ENCODE measurements around the gene HSD17B14. TPM values are rescaled to one million over a fixed set of nuclear protein-coding genes. Genes with fewer than 3 reads are reported as not detected.

Gene HSD17B14
- total RNA-seq, 1 experiment from 2014 or later = 11.2 TPM

- Histone ChIP-seq H3K79me2 (ENCODE audit: insufficient read depth, low read length) (no peaks in the 10 kb centered on the region), H2AFZ (ENCODE audit: low read length) (no peak overlapping the region), H3K23ac (ENCODE audit: insufficient read length, low read depth, low read length) (no peak overlapping the region), H2BK15ac (ENCODE audit: low read depth, low read length) (no peak overlapping the region), H3K4ac (ENCODE audit: low read depth, low read length) (no peak overlapping the region), H2BK12ac (ENCODE audit: insufficient read length, low read depth, low read length) (no peak overlapping the region), H2BK5ac (ENCODE audit: insufficient read length, low read length) (no peak overlapping the region), H3K4me2 (ENCODE audit: insufficient read depth, insufficient read length, low read length) (no peak overlapping the region), H2AK5ac (ENCODE audit: insufficient read length, low read length) (no peak overlapping the region), H3K27ac (ENCODE audit: insufficient read length, low read depth, low read length) (no peak overlapping the region), H3T11ph (ENCODE audit: low read length) (no peak overlapping the region), H4K5ac (ENCODE audit: insufficient read length, low read depth, low read length) (no peak overlapping the region), H3K9me3 (ENCODE audit: control insufficient read depth, low read depth, low read length) (no peaks in the 10 kb centered on the region), H3K27me3 (ENCODE audit: insufficient read depth, low read length) (no peaks in the 10 kb centered on the region), H4K91ac (ENCODE audit: insufficient read length, low read depth, low read length) (no peak overlapping the region), H3K4me1 (ENCODE audit: insufficient read depth, low read length) (no peaks in the 10 kb centered on the region), H3K23me2 (ENCODE audit: insufficient read length, low read depth, low read length, poor library complexity, severe bottlenecking) (no peaks in the 10 kb centered on the region), H2BK20ac (ENCODE audit: low read depth, low read length, poor library complexity, severe bottlenecking) (no peak overlapping the region), H3K9ac (ENCODE audit: extremely low read depth, insufficient read length, low read length) (no peak overlapping the region), H4K20me1 (ENCODE audit: control insufficient read depth, insufficient read depth, insufficient read length) (no peaks in the 10 kb centered on the region), H3K79me1 (ENCODE audit: insufficient read depth, low read depth, low read length, poor library complexity, severe bottlenecking) (no peaks in the 10 kb centered on the region), H3K14ac (ENCODE audit: insufficient read depth, low read length) (no peak overlapping the region), H2BK120ac (ENCODE audit: low read depth, low read length, poor library complexity, severe bottlenecking) (no peak overlapping the region), H3K18ac (ENCODE audit: insufficient read length, low read depth, low read length) (no peak overlapping the region), H4K8ac (replicated peaks; ENCODE audit: insufficient read length, low read depth, low read length) (no peak overlapping the region), H3K56ac (ENCODE audit: insufficient read length, low read depth, low read length) (no peak overlapping the region)
- no peaks in the 10 kb centered on the region for H3K9me3 Mint-ChIP-seq
- no CpG with 5 or more reads among the region's 2 CpGs for WGBS (ENCODE audit: extremely low coverage, insufficient read length, low lambda C conversion rate)
- no peaks in the 10 kb centered on the region for H3K27me3 Mint-ChIP-seq (ENCODE audit: low read depth)
- H3K4me1 Mint-ChIP-seq = peaks cover 4 to 8% of the 10 kb centered on the region in 2 experiments
- 0 out of 7 replicates have a peak overlapping the region, but pooled peaks of 1 of the 3 experiments have one; percentile 36 for H3K27ac Mint-ChIP-seq
- TF ChIP-seq CTCF (conservative IDR thresholded peaks at IDR 0.05) = 0 out of 3 replicates have a peak, but pooled peaks have one; percentile 22
- DNase-seq = peak; percentile 64
- H3K4me3 Mint-ChIP-seq = no peak overlapping the region
- peaks cover 4 to 27% (median 23%) of the 10 kb centered on the region in 3 experiments for H3K36me3 Mint-ChIP-seq (ENCODE audit: insufficient read depth in 1 of 3, low read depth in 3 of 3)
These were observed 8.2 kb upstream of the HSD17B14 start for GRCh38 chr19:48844472-48844871.

All from H9 (cell line).